Measurements from ENCODE around the gene TEAD1.

The TEAD1 gene

GRCh38 chr11:12673924-12674570 is at the start of gene TEAD1:
Gene TEAD1, plus strand, starts transcription at chr11:12674421.
- peak; percentile 94 for DNase-seq

- no peak for DNase-seq
Measured at GRCh38 chr11:12624595-12624994, 49.6 kb upstream of the TEAD1 start.

GRCh38 chr11:12625438-12626071 is 48.7 kb upstream of the TEAD1 start:
- DNase-seq = no peak

- peak; percentile 11 for DNase-seq
Measured at GRCh38 chr11:12626616-12627015, 47.6 kb upstream of the TEAD1 start.

GRCh38 chr11:12628314-12628713 is 45.9 kb upstream of the TEAD1 start:
- DNase-seq = no peak

GRCh38 chr11:12629601-12630313 is 44.5 kb upstream of the TEAD1 start:
- DNase-seq = no peak

GRCh38 chr11:12631651-12632050 is 42.6 kb upstream of the TEAD1 start:
- DNase-seq = peak; percentile 36

GRCh38 chr11:12634329-12634728 is 39.9 kb upstream of the TEAD1 start:
- no peak for DNase-seq

GRCh38 chr11:12636871-12637410 is 37.3 kb upstream of the TEAD1 start:
- DNase-seq = no peak

- DNase-seq = no peak
Measured at GRCh38 chr11:12639388-12639787, 34.8 kb upstream of the TEAD1 start.

GRCh38 chr11:12640355-12640754 is 33.9 kb upstream of the TEAD1 start:
- DNase-seq = no peak

GRCh38 chr11:12640926-12641849 is 33.0 kb upstream of the TEAD1 start:
- DNase-seq = no peak

- no peak for DNase-seq
Measured at GRCh38 chr11:12642040-12642439, 32.2 kb upstream of the TEAD1 start.

- DNase-seq = no peak
Measured at GRCh38 chr11:12642806-12643428, 31.3 kb upstream of the TEAD1 start.

- no peak for DNase-seq
Measured at GRCh38 chr11:12646478-12646877, 27.7 kb upstream of the TEAD1 start.

GRCh38 chr11:12653729-12654128 is 20.5 kb upstream of the TEAD1 start:
- no peak for DNase-seq

- no peak for DNase-seq
Measured at GRCh38 chr11:12655842-12656241, 18.4 kb upstream of the TEAD1 start.

GRCh38 chr11:12657336-12657735 is 16.9 kb upstream of the TEAD1 start:
- DNase-seq = no peak

- peak; percentile 3 for DNase-seq
Measured at GRCh38 chr11:12657981-12658380, 16.2 kb upstream of the TEAD1 start.

GRCh38 chr11:12662101-12662689 is 12.0 kb upstream of the TEAD1 start:
- DNase-seq = no peak

- DNase-seq = no peak
Measured at GRCh38 chr11:12664385-12664784, 9.8 kb upstream of the TEAD1 start.

GRCh38 chr11:12666915-12667314 is 7.3 kb upstream of the TEAD1 start:
- DNase-seq = no peak
